Activated CD4-positive, alpha-beta T cell treated with anti-CD3 and anti-CD28 coated beads, Interleukin-2, Interleukin-6, amounts not matched to agents 100 ng/mL and 50 ng/mL, durations not matched to agents 16 hours and 8 hours (primary cell): ENCODE data around the gene JAKMIP2.
"Not testable (repeated sequence)": the region's sequence is repeated elsewhere in the genome, so short reads cannot be mapped to it uniquely, and the experiment has no call there.

ENCODE experiments used
- DNase-seq: peaks from one replicate; pipeline ENCODE4 v3.0.0-alpha.2; 2020

JAKMIP2 gene

GRCh38 chr5:147743678-147744374 lies 38.7 kb downstream of the JAKMIP2 start:
- no peak for DNase-seq

GRCh38 chr5:147743012-147743411 lies 39.5 kb downstream of the JAKMIP2 start:
- DNase-seq = no peak

- DNase-seq = no peak
Observed at GRCh38 chr5:147742151-147742550, 40.4 kb downstream of the JAKMIP2 start.

- DNase-seq = no peak
Observed at GRCh38 chr5:147740864-147741263, 41.7 kb downstream of the JAKMIP2 start.

- no peak for DNase-seq
Observed at GRCh38 chr5:147737921-147738320, 44.6 kb downstream of the JAKMIP2 start.

- DNase-seq = no peak
Observed at GRCh38 chr5:147735621-147736125, 46.9 kb downstream of the JAKMIP2 start.

GRCh38 chr5:147734894-147735293 lies 47.6 kb downstream of the JAKMIP2 start:
- DNase-seq = no peak

GRCh38 chr5:147733075-147733474 lies 49.5 kb downstream of the JAKMIP2 start:
- no peak for DNase-seq

- no peak for DNase-seq
Observed at GRCh38 chr5:147732291-147732883, 50.1 kb downstream of the JAKMIP2 start.

- no peak for DNase-seq
Observed at GRCh38 chr5:147731431-147732290, 50.9 kb downstream of the JAKMIP2 start.

GRCh38 chr5:147727200-147727599 lies 55.3 kb downstream of the JAKMIP2 start:
- no peak for DNase-seq

- not testable (repeated sequence) for DNase-seq
Observed at GRCh38 chr5:147721191-147721960, 61.2 kb downstream of the JAKMIP2 start.

- DNase-seq = no peak
Observed at GRCh38 chr5:147713550-147714295, 68.8 kb downstream of the JAKMIP2 start.

GRCh38 chr5:147712598-147712997 lies 69.9 kb downstream of the JAKMIP2 start:
- no peak for DNase-seq

GRCh38 chr5:147712019-147712418 lies 70.5 kb downstream of the JAKMIP2 start:
- no peak for DNase-seq

GRCh38 chr5:147711019-147711418 lies 71.5 kb downstream of the JAKMIP2 start:
- DNase-seq = no peak

GRCh38 chr5:147708708-147709107 lies 73.8 kb downstream of the JAKMIP2 start:
- DNase-seq = no peak

- DNase-seq = no peak
Observed at GRCh38 chr5:147704544-147704943, 78.0 kb downstream of the JAKMIP2 start.

- DNase-seq = no peak
Observed at GRCh38 chr5:147701468-147701867, 81.1 kb downstream of the JAKMIP2 start.

GRCh38 chr5:147699496-147700088 lies 82.9 kb downstream of the JAKMIP2 start:
- DNase-seq = no peak

- DNase-seq = no peak
Observed at GRCh38 chr5:147697380-147697779, 85.1 kb downstream of the JAKMIP2 start.

- DNase-seq = no peak
Observed at GRCh38 chr5:147694772-147695171, 87.8 kb downstream of the JAKMIP2 start.
